HL-60 (cell line): ENCODE measurements around the gene ANAPC2.

Source experiments
- DNase-seq, 2 experiments: peaks; one replicate each; pipeline ENCODE4 v3.0.0-alpha.2; 2010 to 2020; ENCODE audit warnings: low read depth in 1 of 2, low spot score in 1 of 2
- H3K27ac ChIP-seq: fragments of 250-450 bp; sonication (Bioruptor Pico); replicated peaks from 2 replicates; pipeline ENCODE4 v1.5.1; 2020; ENCODE audit warnings: mild to moderate bottlenecking, moderate library complexity
- H3K27me3 ChIP-seq: fragments of 250-450 bp; sonication (Bioruptor Pico); 2 replicates; pipeline ENCODE4 v1.5.1; 2021; ENCODE audit warnings: mild to moderate bottlenecking, moderate library complexity; ENCODE audit not compliant: insufficient read depth, poor library complexity, severe bottlenecking
- H3K4me3 ChIP-seq: replicated peaks from 2 replicates; pipeline ENCODE4 v1.5.1; 2011; ENCODE audit warnings: mild to moderate bottlenecking, control low read depth, low read length; ENCODE audit not compliant: insufficient read depth
- CTCF ChIP-seq: IDR thresholded peaks from one replicate; pipeline ENCODE4 v1.5.1; 2011; ENCODE audit warnings: low read length, control low read depth, inconsistent platforms; ENCODE audit not compliant: insufficient read depth
- GABPA ChIP-seq: IDR thresholded peaks from 2 replicates; pipeline ENCODE4 v1.6.1; 2012; ENCODE audit warnings: low read depth
- POLR2AphosphoS5 ChIP-seq: IDR thresholded peaks from 2 replicates; pipeline ENCODE4 v1.6.1; 2012; ENCODE audit warnings: low read depth
- REST ChIP-seq: IDR thresholded peaks from 2 replicates; pipeline ENCODE4 v1.6.1; 2012; ENCODE audit warnings: low read depth; ENCODE audit not compliant: insufficient replicate concordance
- SPI1 ChIP-seq: IDR thresholded peaks from 2 replicates; pipeline ENCODE4 v1.6.1; 2012; ENCODE audit warnings: low read depth, mild to moderate bottlenecking, borderline replicate concordance

ANAPC2 gene

GRCh38 chr9:137235424-137236237, 47.3 kb upstream of the ANAPC2 start:
- H3K27me3 ChIP-seq, result peaks cover 14% of the 10 kb centered on the region
- no peak overlapping the region for H3K27ac ChIP-seq
- TF ChIP-seq GABPA, result no peak
- TF ChIP-seq POLR2AphosphoS5, result no peak
- no peak for TF ChIP-seq REST
- no peak for TF ChIP-seq CTCF
- TF ChIP-seq SPI1, result no peak
- no peak overlapping the region for H3K4me3 ChIP-seq
- no peak for DNase-seq

- no peak for DNase-seq
- Histone ChIP-seq H3K27me3 (peaks cover 14% of the 10 kb centered on the region), H3K27ac (no peak overlapping the region), H3K4me3 (no peak overlapping the region)
- TF ChIP-seq REST (no peak), SPI1 (peak; percentile 68; the same call in 1 of the 2 replicates), GABPA (no peak), CTCF (no peak), POLR2AphosphoS5 (no peak)
Observed at GRCh38 chr9:137234758-137235423, 46.5 kb upstream of the ANAPC2 start.

- Histone ChIP-seq H3K4me3 (no peak overlapping the region), H3K27me3 (peaks cover 14% of the 10 kb centered on the region), H3K27ac (no peak overlapping the region)
- no peak for DNase-seq
- TF ChIP-seq POLR2AphosphoS5 (no peak), REST (no peak), CTCF (no peak), GABPA (no peak), SPI1 (no peak)
Observed at GRCh38 chr9:137234055-137234697, 45.8 kb upstream of the ANAPC2 start.
